HG02943 (cell line): ENCODE data around the gene ADAT3.
"Not testable (repeated sequence)": the region's sequence is repeated elsewhere in the genome, so short reads cannot be mapped to it uniquely, and the experiment has no call there.

Source experiments
- ATAC-seq: cut with Tn5 transposase; IDR thresholded peaks from one replicate; pipeline ENCODE4 v1.9.1; 2021; ENCODE audit warnings: mild to moderate bottlenecking, low read depth, moderate library complexity; ENCODE audit not compliant: unreplicated experiment

The ADAT3 gene

DNA sequence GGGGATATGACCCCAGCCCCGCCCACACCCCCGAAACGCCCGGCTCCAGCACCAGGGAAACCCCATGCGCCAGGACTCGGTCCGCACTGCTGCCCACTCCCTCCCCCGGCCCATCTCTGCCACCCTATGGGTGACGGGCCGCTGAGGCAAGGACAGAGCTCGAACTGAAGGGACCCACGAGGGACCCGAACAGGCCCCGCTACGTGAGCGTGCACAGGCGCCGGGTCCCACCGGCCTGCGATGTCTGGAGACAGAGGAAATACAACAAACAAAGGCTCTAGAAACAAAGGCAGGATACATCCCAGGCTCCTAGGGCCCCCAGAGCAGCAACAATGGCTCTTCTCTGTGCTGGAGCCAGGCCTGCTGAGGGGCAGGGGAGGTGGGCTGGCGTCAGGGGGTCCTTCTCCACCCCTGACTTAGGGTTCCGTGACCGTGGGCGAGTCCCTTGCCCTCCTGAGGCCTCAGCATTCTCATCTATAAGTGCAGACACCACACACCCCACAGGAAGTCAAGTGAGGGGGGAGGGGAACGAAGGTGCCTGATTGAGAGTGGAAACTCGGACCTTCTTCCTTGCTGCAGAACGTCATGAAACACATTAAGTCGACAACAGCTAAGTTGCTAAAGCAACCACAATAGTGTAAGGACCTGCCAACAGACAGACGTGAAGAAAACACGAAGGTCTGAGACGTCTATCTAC lies 23.0 kb upstream of the ADAT3 start:
- no peak for ATAC-seq

GRCh38 chr19:1882786-1883692 lies 22.2 kb upstream of the ADAT3 start:
- ATAC-seq: no peak

DNA sequence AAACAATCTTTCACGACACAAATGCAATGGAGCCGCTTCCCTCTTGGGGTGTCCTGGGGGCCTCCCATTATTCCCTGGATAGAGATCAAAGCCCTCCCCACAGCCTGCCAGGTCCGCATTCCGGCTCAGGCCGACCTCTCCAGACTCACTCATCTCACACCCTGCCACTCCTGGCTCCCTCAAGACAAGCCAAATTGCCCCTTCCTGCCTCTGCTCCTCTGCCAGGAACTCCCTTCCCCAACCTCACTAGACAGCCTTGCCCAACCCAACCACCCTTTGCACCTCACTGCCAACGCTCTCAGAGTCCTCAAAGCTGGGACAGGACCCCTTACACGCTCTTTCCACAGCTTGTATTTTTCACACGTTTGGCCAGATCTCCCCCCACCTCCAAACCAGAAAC lies 21.4 kb upstream of the ADAT3 start:
- no peak for ATAC-seq

DNA sequence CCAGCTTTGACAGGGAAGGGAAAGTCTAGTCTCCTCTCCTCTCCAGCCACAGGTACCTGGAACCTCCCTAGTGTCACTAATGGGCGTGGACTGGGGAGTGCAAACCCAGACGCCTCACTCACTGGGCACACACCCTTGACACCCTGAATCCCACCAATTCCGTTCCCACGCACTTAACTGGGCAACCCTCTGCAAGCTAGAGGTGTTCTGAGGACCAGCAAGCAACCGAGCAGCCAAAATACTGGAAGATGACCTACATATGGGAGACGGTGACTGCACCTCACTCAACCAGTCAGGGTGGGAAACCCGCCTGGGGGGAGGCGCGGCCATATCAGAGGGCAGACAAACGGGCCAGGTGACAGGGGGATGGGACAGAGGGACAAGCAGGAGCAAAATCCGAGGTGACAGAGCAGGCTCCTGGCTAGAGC lies 20.9 kb upstream of the ADAT3 start:
- ATAC-seq: no peak

DNA sequence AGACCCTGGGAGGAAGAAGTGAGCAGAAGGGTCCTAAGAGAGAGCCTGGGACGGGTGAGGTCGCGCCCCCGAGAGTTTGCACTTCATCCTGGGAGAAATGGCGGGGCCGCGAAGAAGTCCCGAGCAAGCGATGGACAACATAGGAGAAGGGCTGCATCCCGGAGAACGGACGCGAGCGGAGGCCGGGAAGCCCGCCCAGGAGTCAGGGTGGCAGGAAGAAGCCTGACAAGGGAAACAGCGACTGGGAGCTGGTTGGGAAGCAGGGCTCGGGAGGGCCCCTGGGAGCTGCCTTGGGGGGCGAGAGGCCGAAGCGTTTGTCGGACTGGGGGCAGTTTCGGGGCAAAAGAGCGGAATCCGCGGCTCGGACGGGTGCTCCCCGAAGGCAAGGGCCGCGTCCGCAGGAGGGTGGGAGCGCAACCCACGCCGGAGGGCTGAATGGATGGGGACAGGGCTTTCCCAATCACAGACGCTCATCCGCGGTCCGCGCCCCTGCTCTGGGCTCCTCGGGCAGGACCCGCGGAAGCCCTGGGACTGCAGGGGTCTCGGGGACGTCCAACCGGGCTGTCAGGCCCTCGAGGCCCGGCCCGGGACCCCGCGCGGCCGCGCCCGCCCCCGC lies 20.4 kb upstream of the ADAT3 start:
- no peak for ATAC-seq

DNA sequence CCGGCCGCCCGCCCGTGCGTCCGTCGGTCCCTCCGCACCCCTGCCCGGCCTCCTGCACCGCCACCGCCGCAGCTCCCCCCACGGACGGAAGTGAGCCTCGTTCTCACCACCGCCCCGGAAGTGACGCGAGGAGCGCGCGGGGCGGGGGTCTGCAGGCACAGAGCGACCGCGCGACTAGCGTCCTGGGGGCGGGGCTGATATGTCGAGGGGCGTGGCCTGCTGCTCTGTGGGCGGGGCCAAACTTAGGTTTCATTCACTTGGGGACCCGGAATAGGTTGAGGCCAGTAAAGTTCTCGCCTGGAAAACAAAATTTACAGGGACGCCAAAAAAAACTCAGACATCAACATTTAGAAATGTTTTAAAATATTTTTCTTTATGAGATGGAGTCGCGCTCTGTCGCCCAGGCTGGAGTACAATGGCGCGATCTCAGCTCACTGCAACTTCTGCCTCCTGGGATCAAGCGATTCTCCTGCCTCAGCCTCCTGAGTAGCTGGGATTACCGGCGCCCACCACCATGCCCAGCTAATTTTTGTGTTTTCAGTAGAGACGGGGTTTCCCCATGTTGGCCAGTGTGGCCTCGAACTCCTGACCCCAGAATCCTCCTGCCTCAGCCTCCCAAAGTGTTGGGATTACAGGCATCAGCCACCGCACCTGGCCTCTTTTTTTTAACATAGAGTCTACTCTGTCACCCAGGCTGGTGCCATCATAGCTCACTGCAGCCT lies 19.6 kb upstream of the ADAT3 start, which contains the start of gene ABHD17A:
Gene ABHD17A (minus strand): TSS at position 99 of the 722 bp plus-strand sequence. CDS start 3,930 bp downstream, outside the sequence.
- ATAC-seq: peak; percentile 56

DNA sequence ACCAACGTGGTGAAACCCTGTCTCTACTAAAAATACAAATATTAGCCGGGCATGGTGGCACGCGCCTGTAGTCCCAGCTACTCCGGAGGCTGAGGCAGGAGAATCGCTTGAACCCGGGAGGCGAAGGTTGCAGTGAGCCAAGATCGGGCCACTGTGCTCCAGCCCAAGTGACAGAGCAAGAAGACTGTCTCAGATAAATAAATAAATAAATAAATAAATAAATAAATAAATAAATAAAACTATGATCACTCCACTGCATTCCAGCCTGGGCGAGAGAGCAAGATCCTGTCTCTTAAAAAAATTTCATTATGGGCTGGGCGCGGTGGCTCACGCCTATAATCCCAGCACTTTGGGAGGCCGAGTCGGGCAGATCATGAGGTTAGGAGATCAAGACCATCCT lies 18.8 kb upstream of the ADAT3 start:
- ATAC-seq: not testable (repeated sequence)

DNA sequence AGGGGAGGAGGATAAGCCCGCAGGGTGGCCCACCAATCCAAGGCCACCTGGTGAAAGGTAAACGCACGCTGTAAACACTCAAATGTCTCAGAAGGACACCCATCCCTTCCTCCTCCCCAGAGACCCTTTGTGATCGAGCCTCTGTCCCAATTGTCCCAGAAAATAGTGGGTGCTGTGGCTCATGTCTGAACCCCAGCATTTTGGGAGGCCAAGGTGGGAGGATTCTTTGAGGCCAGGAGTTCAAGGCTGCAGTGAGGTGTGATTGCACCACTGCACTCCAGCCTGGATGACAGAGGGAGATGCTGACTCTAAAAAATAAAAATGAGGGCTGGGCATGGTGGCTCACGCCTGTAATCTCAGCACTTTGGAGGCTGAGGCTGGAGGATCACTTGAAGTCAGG lies 16.8 kb upstream of the ADAT3 start:
- no peak for ATAC-seq

- no peak for ATAC-seq
These were observed 15.3 kb upstream of the ADAT3 start for GRCh38 chr19:1889907-1890306.

- ATAC-seq: no peak
These were observed 11.4 kb upstream of the ADAT3 start for GRCh38 chr19:1893791-1894190.

DNA sequence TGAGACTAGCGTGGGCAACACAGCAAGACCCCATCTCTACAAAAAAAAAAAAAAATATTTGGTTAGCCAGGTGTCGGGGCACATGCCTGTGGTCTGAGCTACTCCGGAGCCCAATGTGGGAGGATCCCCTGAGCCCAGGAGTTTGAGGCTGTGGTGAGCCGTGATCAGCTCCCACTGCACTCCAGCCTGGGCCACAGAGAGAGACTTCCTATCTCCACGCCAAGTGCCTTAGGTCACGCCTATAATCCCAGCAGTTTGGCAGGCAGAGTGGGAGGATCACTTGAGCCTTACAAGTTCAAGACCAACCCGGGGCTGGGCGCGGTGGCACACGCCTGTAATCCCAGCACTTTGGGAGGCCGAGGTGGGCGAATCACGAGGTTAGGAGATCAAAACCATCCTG lies 8.7 kb upstream of the ADAT3 start:
- ATAC-seq: no peak

GRCh38 chr19:1901940-1902404 lies 3.2 kb upstream of the ADAT3 start:
- ATAC-seq: no peak

GRCh38 chr19:1902923-1903322 lies 2.3 kb upstream of the ADAT3 start:
- no peak for ATAC-seq

DNA sequence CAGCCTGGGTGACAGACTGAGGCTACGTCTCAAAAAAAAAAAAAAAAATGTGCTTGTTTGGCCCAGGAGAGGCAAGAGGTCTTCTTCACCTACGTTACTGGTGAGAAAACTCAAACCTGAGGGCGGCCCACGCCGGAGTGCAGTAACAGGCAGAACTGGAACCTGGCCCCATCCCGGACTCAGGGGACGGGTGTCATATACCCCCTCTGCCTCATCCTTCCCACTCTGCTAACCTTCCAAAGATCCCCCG lies 414 bp upstream of the ADAT3 start:
- ATAC-seq: no peak

DNA sequence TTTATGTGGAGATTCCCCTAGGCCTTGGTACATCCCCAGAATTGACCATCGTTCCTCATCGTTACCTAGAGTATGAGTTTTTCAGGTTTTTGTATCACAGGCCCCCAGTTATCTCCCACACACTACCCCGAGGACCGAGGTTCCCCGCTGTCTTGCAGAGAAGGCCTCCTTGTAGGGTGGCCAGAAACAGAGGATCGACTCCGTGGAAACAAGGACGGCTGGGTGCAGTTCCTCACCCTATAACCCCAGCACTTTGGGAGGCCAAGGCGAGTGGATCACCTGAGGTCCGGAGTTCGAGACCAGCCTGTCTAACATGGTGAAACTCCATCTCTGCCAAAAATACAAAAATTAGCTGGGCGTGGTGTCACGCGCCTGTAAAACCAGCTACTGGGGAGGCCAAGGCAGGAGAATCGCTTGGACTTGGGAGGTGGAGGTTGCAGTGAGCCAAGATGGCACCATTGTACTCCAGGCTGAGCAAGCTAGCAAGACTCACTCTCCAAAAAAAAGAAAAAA lies 720 bp downstream of the ADAT3 start:
- no peak for ATAC-seq

DNA sequence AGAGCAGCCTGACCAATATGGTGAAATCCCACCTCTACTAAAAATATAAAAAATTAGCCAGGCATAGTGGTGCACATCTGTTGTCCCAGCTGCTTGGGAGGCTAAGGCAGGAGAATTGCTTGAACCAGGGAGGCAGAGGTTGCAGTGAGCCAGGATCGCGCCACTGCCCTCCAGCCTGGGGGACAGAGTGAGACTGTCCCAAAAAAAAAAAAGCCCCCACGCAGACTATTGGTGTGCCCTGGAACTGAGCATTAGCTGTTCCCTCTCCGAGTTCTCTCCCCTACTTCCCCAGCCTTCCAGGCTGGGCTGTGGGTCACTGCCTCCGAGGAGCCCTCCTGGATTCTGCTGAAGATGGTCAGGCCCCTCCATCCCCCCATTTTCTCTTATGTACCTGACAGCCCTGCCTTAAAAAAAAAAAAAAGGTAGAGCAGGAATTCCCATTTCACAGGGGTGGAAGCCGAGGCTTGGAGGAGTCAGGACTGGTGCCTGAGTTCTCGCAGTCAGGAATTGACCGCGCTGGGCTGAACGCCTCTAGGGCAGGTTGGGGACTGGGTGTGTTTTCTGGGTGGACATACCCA lies 1.9 kb downstream of the ADAT3 start:
- ATAC-seq: no peak

GRCh38 chr19:1907563-1908363 lies 2.6 kb downstream of the ADAT3 start:
- ATAC-seq: no peak

- ATAC-seq: no peak
These were observed 3.1 kb downstream of the ADAT3 start for GRCh38 chr19:1908364-1908678.

GRCh38 chr19:1909761-1910080 lies 4.5 kb downstream of the ADAT3 start:
- ATAC-seq: no peak

DNA sequence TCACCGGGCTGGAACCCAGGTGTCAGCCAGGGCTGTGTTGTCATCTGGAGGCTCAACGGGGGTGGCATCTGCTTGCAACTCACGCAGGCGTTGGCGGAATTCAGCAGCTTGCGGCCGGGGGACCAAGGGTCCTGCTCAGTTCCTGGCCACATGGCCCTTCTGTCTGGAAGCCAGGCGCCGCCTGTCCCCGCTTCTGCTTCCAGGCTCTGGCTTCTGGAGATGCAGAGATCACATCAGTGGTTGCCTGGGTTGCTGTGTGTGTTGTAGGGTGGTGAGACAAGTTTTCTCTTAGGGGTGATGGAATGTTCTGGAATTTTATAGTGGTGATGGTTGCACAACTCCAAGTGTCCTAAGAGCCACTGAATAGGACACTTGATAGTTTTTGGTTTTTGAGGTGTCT lies 5.0 kb downstream of the ADAT3 start:
- no peak for ATAC-seq
